Sciatic nerve (tissue), 2 donors: Measurements from ENCODE around the gene RAB3B. TPM values are rescaled to one million over a fixed set of nuclear protein-coding genes. Genes with fewer than 3 reads are reported as not detected.
"Not testable (repeated sequence)": the region's sequence is repeated elsewhere in the genome, so short reads cannot be mapped to it uniquely, and the experiment has no call there.

ENCODE experiments used
- ATAC-seq: fragments of 200-7000 bp; cut with Tn5 transposase; one replicate; pipeline ENCODE4 v1.9.1; 2020; ENCODE audit warnings: mild to moderate bottlenecking, moderate library complexity
- DNase-seq: peaks from one replicate; pipeline ENCODE4 v3.0.0-alpha.2; 2020; ENCODE audit warnings: low spot score
- intact Hi-C: fragments of 100-400 bp; cut with DNase I; formaldehyde crosslinking; loops from one replicate; pipeline ENCODE4 v1.14.2; 2022
- total RNA-seq: library from RNA; stranded (reverse); fragmentation: NEBNext Ultra II Directional; extraction: Animal tissue kit (Norgen Biotek cat#: 25700); gene quantifications from one replicate; pipeline ENCODE4 v1.2.1, GENCODE V29; 2021
- donor health status: DM: no; HTN: no; CAD: no.
- donor health status: DM: no; HTN: no; CAD: no.

The RAB3B gene
- total RNA-seq, 1 donor from 2014 or later: 0.22 TPM

DNA sequence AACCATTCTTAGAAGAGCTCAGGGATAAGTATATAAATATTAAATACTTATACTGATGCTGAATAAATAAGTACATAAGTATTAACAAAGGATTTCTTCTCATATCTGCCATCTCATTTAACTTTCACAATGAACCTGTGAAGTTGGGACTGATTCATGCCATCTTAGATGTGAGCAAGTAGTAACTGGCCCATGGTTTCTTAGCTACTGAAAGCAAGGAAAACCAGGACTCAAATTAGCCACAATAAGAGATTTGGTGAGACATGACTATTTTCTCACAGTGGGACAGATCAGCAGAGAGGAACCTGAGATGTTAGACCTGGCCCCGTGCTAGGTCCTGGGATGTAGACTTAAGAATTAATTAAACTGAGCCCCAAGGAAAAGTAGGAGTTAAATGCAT lies 8.2 kb upstream of the RAB3B start:
- DNase-seq (no peak), ATAC-seq (no peak)
- intact Hi-C loops: no loop called here

DNA sequence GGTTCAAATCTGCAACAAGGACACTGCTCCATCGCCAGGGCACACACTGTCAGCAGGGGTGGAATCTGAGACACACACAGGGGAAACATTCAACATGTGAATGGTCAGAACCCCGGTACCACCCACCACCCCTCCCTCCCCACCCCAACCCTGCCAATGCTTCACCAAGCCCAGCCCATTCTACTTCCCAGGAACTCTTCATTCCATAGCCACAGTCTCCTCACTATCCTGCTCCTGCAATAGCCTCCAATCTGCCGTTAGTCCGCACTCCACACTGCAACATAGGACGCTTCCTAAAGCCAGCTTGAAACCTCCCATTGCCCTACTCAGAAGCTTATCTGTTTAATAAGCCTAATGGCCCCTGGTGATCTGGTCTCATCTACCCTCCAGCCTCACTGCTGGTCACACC lies 7.5 kb upstream of the RAB3B start:
- DNase-seq: no peak
- ATAC-seq: no peak
- intact Hi-C loops: no loop called here

DNA sequence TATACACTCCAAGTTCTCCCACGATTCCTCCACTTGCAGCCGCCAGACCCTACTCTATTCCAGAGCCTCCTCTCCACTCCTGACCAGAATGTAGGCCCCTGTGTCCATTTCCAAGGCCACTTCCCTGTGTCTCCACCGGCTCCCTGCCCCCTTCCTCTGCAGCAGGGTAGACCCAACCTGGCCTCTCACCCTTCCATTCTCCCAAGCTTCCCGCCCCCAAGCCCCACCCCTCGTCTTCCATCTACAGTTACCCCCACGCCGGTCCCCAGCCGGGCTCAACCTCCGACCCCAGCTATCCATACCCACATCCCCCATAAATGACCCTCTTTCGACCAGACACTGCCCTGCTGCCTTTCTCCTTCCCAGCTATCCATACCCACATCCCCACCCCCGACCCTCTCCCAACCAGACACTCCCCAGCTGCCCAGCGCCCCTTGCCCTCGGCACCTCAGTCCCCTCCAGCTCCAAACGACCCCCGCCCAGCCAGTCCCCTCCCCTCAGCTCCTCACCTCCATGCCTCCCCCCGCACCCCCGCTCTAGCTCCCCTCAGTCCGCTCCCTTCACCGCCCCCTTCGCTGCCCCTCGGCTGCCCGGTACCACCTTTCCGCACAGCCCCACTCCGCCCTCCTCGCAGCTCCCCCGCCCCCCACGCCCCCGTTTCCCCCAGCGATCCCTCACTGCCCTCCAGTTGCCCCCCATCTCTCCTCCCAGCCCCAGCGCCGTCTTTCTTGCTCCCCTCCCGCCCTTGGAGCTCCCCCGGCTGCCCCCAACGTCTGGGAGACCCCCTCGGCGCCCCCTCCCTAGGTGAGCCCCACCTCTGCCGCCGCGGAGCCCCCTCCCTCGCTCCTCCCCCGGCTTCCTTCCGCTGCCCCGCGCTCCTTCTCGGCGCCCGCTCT lies 670 bp downstream of the RAB3B start:
- DNase-seq (no peak), ATAC-seq (no peak)
- intact Hi-C loops: no loop called here

DNA sequence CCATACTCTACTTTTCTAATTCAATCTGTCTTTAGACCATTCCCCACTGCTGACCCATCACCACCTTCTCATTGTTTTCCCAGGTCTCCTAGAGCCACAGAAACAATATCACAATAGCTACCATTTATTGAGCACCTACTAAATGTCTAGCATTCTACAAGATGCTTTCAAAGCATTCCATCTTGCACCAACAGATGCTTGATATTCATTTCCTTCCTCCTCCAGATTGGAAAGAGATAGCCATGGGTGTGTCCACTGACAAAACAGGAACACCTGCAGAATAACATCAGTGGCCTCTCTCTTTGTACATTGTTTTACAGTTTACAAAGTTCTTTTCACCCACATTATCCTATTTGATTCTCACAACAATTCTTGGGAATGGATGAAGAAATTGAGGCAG lies 2.2 kb downstream of the RAB3B start:
- DNase-seq: no peak
- ATAC-seq: no peak
- intact Hi-C loops: no loop called here

DNA sequence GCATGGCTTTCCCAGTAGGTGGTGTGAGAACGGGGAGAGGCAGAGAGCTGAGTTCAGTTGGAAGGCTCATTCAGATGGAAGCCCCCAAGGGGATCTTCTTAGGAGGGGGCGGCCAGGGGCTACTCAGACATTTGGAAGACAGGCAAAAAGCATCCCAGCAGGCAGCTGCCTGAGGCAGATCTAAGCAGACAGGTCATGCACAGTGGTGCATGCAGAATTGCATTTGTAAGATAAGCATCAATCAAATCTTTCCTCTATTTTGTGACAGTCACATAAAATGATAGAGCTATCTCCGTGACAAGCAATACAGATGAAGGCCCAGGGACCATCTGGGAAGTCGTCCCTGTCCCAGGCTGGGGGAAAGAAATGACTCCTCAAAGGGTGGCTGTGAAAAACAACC lies 3.8 kb downstream of the RAB3B start:
- DNase-seq: no peak
- intact Hi-C loops: no loop called here
- ATAC-seq: no peak

DNA sequence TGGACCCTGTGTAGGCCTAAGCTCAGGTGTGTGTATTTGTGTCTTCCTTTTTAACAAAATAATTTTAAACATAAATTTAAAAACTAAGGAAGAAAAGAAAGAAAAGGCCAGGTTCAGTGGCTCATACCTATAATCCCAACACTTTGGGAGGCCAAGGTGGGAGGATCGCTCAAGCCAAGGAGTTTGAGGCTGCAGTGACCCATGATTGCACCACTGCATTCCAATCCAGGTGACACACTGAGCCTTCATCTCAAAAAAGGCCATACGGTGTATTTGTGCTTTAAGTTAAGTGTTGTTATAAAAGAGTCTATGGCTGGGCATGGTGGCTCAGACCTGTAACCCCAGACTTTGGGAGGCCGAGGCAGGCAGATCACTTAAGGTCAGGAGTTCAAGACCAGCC lies 8.3 kb downstream of the RAB3B start:
- intact Hi-C loops: no loop called here
- no peak for ATAC-seq
- no peak for DNase-seq

DNA sequence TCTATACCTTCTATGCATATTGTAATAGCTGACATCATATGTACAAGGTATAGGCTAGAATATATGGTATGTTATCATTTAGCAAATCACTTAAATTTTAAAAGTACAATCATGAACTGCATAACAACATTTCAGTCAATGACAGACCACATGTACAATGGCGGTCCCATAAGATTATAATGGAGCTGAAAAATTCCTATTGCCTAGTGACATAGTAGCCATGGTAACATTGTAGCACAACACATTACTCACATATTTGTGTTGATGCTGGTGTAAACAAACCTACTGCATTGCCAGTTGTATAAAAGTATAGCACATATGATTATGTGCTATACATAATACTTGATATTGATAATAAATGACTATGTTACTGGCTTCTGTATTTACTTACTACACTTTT lies 8.9 kb downstream of the RAB3B start:
- DNase-seq: no peak
- ATAC-seq: no peak
- intact Hi-C loops: no loop called here

DNA sequence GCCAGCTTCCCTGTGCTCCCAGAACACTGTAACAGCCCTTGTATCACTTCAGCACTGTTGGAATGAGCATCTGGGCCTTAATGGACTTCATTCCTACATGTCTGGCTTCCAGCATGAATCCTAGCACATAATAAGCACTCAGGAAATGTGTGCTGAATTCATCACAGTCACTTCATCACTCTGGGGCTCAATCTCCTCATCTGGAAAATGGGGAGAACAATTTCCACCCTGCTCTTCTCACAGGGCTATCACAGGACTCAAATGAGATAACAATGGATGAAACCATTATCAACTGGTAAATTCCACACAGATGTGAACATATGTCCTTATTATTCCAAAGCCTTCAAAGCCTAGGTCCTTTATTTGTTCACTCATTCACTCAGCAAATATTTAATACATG lies 12.4 kb downstream of the RAB3B start:
- no peak for ATAC-seq
- intact Hi-C loops: no loop called here
- DNase-seq: no peak

DNA sequence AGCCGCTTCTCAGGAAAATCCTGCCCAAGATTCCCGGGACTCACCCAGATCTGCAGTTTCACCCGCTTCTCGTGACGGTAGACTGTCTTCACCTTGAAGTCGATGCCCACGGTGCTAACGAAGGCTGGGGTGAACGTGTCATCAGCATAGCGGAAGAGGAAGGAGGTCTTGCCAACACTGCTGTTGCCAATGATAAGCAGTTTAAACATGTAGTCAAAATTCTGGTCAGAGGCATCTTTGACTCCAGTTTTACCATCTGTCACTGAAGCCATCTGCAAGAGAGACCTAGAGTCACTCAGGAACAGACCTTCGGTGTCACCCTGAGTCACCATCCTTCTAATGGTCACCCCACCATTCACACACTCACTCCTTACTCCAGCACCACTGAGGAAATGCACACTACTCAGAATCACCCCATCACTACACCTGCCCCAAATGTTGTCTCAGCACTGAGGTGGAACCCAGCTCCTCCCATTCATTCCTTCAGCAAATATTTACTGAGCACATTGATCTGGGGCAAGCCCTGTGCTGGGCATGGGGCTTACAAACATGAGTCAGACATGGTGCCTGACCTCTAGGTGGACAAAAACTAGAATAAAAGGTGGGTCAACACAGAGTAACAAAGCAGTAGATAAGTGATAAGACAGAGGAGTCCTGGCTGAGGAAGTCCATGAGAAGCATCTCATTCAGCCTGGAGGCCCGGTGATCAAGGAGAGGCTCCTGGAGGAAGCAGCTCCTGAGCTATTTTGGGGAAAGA lies 13.5 kb downstream of the RAB3B start:
- no peak for DNase-seq
- no peak for ATAC-seq
- intact Hi-C loops: no loop called here

DNA sequence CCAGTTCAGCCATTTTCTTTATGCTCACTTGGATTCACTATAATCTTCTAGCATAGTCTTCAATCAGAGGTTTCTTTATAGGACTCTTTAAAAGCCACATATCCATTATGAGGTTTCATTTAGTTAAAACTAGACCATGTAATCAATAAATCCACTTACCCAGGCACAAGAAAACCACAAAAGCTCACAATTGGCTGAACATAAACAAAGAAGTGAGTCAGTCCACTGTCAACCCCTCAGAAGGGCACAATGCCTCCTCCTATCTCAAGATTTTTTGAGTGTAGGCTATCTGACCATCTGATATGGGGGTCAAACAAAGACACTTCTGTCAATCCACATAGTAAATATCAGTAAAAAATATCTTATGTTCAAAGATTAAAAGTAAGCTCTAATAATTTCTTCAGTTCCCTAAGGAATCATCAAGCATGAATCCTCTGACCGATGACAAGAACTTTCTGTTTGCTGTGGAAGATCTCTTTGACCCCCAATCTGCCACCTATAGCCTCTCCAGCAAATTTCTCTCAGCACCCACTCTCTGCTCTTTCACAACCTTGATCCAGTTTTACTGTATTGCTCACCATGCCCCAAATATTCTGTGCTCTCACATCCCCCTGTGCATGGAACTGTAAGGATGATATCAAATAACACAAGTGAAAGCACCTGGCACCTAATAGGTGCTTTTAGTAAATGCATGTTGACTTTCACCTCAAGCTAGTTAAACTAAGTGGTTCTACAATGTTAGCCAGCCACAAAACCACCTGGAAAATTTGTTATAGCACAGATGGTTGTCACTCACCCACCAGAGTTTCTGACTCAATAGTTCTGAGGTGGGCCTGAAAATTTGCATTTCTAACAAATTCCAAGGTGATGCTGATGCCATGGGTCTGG lies 16.7 kb downstream of the RAB3B start:
- no peak for DNase-seq
- intact Hi-C loops: no loop called here
- ATAC-seq: no peak

DNA sequence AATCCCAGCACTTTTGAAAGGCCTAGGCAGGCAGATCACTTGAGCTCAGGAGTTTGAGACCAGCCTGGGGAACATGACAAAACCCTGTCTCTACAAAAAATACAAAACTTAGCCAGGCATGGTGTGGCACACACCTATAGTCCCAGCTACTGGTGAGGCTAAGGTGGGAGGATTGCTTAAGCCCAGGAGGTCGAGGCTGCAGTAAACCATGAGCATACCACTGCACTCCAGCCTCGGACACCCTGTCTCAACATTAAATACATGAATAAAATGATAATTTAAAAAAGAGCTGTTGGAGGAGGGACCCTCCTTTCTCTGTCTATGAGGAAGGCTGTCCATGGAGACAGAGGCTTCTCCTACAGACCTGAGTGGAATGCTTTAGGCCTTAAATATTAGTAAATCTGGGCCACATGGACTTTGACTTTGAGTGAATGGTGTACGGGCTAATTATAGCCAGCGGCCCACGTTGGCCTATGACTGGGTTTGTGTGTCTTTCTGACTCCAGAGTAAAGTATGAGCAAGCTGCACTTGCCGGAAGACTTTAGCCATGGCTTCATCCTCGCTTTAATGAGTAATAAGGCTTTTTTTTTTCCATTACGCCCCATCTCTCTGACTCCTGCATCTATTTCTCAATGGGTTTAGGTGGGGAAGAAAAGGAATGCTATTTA lies 21.3 kb downstream of the RAB3B start:
- intact Hi-C loops: no loop called here
- ATAC-seq (no peak), DNase-seq (no peak)

DNA sequence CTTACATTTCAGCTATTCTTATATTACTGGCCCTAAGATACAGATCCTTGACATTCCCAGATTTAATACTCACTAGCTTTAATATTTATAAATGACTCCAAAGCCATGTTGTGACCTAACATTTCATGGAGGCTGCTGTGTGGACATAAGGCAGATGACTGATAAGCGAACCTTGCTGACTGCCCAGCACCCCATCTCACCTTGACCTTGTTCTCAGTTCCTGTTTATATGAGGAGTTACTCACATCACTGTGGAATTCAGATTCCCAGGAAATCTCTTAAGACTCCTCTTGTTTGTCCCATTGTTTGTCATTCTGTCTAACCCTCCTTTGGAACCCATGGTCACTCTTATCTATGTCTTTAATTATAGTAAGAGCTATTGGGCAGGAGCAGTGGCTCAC lies 21.9 kb downstream of the RAB3B start:
- no peak for DNase-seq
- intact Hi-C loops: no loop called here
- ATAC-seq: no peak

DNA sequence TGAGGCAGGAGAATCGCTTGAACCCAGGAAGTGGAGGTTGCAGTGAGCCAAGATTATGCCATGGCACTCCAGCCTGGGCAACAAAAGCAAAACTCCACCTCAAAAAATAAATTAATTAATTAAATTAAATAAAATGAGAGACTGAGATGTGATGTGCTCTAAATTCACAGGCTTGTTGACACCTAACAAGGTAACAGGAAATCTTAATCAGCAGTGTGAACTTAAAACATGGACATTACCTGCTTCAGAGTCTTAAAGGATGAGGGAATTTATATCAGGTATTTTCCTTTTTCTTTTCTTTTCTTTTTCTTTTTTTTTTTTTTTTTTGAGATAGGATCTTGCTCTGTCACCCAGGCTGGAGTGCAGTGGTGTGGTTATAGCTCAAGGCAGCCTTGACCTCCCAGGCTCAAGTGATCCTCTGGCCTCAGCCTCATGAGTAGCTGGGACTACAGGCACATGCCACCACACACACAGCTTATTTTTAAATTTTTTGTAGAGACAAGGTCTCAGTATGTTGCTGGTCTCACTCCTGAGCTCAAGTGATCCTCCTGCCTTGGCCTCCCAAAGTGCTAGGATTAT lies 23.2 kb downstream of the RAB3B start:
- DNase-seq, ATAC-seq, intact Hi-C loops: not testable (repeated sequence)

DNA sequence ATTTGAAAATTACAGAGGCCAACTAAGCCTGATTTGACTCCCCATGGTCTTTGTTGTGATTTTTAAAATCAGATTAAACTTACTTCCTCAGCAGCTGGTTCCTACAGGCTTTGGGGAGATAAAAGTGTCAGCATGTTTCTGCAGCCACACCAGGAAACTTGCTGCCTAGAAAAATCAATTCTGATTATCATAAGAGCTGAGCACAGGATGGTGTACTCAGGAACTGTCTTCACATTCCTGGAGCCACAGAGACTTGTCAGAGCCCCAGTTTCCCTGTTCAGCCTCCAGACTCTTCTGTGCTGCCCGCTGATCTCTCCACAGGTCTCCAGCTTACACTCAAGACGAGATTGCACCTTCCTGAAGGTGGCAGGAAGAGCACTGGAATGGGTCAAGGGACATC lies 23.9 kb downstream of the RAB3B start:
- ATAC-seq (no peak), DNase-seq (no peak)
- intact Hi-C loops: no loop called here

DNA sequence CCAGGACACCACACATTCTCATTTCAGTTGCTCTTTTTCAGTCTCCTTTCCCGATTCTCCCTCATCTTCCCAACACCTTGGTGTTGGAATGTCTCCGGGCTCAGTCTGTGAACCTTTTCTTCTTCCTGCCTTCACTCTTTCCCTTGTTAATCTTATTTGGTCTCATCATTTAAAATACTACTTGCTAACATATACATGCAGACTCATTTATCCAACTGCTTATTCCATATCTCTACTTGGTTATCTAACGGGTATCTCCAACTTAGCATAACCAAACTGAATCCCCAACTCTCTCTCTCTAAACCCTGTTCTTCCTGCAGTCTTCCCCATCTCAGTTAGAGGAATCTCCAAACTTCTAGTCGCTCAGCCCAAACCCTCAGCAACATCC lies 26.2 kb downstream of the RAB3B start:
- intact Hi-C loops: no loop called here
- DNase-seq (no peak), ATAC-seq (no peak)

DNA sequence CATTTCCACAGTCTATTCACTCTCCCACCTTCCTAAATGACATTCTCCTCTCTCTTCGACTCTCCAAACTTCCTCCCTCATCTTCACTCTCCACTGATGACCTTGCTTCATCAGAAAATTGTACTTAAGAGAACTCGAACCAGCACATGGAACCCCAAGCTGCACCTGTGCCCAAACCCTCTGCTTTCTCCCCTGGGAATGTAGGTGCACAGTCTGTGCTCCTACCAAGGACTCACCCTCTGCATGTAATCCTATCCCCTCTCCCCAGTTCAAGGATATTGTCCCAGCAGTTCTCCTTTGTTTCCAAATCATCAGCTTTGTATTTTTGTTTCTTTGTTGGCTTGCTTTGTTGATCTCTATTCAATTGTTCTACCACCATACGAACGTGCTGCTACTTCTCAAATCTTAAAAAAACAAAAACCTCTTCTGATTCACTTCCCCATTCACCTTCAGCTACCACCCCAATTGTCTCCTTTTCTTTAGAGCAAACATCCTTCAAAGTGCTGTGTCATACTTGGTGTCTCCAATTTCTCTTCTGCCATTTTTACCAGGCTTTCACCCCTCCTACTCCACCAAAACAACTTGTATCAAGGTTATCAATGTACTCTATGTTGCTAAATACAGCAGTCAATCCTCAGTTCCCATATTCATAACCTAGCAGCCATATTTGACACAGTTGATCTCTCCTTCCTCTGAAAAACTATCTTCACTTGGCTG lies 26.8 kb downstream of the RAB3B start:
- intact Hi-C loops: no loop called here
- DNase-seq (no peak), ATAC-seq (no peak)

DNA sequence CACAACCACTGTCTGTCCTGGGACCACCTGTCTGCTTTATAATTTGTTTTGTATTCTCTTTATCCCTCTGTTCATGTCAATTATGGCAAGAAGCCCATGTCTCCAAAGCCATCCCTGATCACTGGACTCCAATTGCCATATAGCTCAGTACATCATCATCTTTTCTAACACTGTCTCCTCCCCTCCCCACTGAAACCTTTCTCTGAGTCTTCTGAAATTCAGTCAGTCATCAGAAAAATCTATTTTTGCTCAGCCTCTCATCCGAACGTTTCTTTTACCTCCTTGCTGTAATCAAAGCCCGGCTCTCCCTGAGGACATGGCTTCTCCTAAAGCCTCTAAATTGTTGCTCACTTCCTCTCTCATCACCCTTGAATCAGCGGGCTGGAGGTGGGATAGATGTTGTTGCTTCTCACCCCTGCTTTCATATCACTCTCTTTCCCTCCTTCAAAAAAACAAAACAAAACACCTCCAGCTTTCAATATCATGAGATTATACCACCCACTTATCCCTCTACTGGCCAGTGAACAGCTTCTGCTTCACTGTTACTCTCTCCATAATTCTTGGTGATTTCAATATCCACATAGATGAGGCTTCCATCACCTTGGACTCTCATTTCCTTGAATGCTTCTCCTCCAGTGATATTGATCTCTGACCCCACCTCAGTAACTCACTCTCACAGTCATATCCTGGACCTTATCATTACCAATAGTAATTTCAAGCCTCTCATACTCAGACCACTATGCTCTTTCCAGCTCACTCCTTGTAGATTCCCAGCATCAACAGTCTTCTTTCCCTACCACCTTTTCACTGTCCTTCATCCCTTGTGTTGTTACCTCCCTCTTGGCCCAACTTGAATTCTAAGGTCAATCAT lies 27.8 kb downstream of the RAB3B start:
- intact Hi-C loops: no loop called here
- ATAC-seq (no peak), DNase-seq (no peak)
